ENCODE measurements around the gene TMEM44.

DNA sequence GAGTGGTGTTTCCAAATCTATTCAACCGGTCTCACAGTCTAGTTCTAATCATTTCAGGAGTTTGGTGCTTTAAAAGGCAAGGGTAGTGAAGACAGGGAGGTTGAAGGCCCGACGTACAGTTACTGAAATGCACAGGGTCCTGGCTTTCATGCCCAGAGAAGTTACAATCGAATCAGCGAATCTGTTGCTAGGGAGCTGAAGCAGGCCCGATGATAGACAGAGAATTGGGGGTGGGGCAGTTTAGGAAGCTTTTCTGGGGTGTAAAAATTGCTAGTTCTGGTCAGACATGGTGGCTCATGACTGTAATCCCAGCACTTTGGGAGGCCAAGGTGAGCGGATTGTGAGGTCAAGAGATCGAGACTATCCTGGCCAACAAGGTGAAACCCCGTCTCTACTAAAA is 83.4 kb downstream of the TMEM44 start:
- TF ChIP-seq, protein P1, sequence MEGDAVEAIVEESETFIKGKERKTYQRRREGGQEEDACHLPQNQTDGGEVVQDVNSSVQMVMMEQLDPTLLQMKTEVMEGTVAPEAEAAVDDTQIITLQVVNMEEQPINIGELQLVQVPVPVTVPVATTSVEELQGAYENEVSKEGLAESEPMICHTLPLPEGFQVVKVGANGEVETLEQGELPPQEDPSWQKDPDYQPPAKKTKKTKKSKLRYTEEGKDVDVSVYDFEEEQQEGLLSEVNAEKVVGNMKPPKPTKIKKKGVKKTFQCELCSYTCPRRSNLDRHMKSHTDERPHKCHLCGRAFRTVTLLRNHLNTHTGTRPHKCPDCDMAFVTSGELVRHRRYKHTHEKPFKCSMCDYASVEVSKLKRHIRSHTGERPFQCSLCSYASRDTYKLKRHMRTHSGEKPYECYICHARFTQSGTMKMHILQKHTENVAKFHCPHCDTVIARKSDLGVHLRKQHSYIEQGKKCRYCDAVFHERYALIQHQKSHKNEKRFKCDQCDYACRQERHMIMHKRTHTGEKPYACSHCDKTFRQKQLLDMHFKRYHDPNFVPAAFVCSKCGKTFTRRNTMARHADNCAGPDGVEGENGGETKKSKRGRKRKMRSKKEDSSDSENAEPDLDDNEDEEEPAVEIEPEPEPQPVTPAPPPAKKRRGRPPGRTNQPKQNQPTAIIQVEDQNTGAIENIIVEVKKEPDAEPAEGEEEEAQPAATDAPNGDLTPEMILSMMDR (IDR thresholded peaks at IDR 0.05): no peak
- no peak for TF ChIP-seq POLR2A (IDR thresholded peaks at IDR 0.05)
